Ovary (tissue), 9 donors: ENCODE data around the gene NOP9. TPM values are rescaled to one million over a fixed set of nuclear protein-coding genes. Genes with fewer than 3 reads are reported as not detected.

Experiments
- DNase-seq, 5 donors: peaks; one replicate each; pipeline ENCODE4 v3.0.0-alpha.2; 2019 to 2020
- H3K27ac ChIP-seq, 2 donors: fragments of 200-600 bp; one replicate each; pipeline versions ENCODE4 v1.5.1 to v1.8.0; 2019 to 2022
- H3K27me3 ChIP-seq: fragments of 200-600 bp; one replicate; pipeline ENCODE4 v1.8.0; 2022
- H3K36me3 ChIP-seq: fragments of 200-600 bp; sonication (generic); one replicate; pipeline ENCODE4 v1.5.1; 2019
- H3K4me1 ChIP-seq: one replicate; pipeline ENCODE4 v1.8.1; 2013; ENCODE audit warnings: mild to moderate bottlenecking, moderate library complexity; ENCODE audit not compliant: insufficient read depth
- H3K4me3 ChIP-seq: fragments of 200-600 bp; sonication (generic); one replicate; pipeline ENCODE4 v1.5.1; 2017
- H3K9me3 ChIP-seq, 2 donors: fragments of 200-600 bp in 1 of 2; sonication (generic) in 1 of 2; one replicate each; pipeline versions ENCODE4 v1.5.1 to v1.8.1; 2013 to 2019; ENCODE audit warnings: mild to moderate bottlenecking in 1 of 2, moderate library complexity in 1 of 2
- CTCF ChIP-seq, 3 donors: fragments of 450-650 bp in 2 of 3; fragments of 200-600 bp in 1 of 3; IDR thresholded peaks; one replicate each; pipeline versions ENCODE4 v1.5.1 to v1.8.0; 2016 to 2022; ENCODE audit warnings: antibody characterized with exemption in 3 of 3, mild to moderate bottlenecking in 1 of 3
- EP300 ChIP-seq: sonication (generic); formaldehyde crosslinking; IDR thresholded peaks from one replicate; pipeline ENCODE4 v1.6.1; 2017; ENCODE audit warnings: antibody characterized with exemption
- POLR2A ChIP-seq: fragments of 450-650 bp; IDR thresholded peaks from one replicate; pipeline ENCODE4 v1.6.1; 2017; ENCODE audit warnings: antibody characterized with exemption, mild to moderate bottlenecking, moderate library complexity
- WGBS, 3 donors: extraction: QIAGEN DNeasy Blood & Tissue Kit in 1 of 3; methylation state at CpG; one replicate each; pipeline versions ENCODE4 v1.1.5 to v1.1.7; 2013 to 2017; 5-methylcytosine and 5-hydroxymethylcytosine counted together
- intact Hi-C, 4 donors: fragments of 100-400 bp; cut with DNase I; formaldehyde crosslinking; loops; one replicate each; pipeline versions ENCODE4 v1.11.0 to v1.15.1; 2022 to 2023
- polyA plus RNA-seq, 2 donors: library from polyadenylated mRNA; stranded (reverse); fragments of 200-250 nt in 1 of 2; fragments of 350-450 nt in 1 of 2; fragmentation: Illumina TruSeq in 1 of 2; extraction: RNeasy Lipid Tissue Mini Kit (QIAGEN cat#74804) in 1 of 2; gene quantifications; one replicate each; pipeline ENCODE4 v1.2.3, GENCODE V29; 2013 to 2014
- total RNA-seq, 7 donors: library from RNA; depleted of rRNA in 2 of 7; stranded (reverse); fragments of >200 nt in 2 of 7; fragmentation: NEBNext Ultra II Directional in 3 of 7; extraction: Animal tissue kit (Norgen Biotek cat#: 25700) in 3 of 7; gene quantifications; one replicate each; pipeline versions ENCODE4 v1.1.0 to v1.2.4, GENCODE V29; 2016 to 2023
- donor health status: DM: no; HTN: no; CAD: no; lungs with moderate emphysema.
- donor health status: DM: no; HTN: no; CAD: no.
- donor health status: Bipolar disorder and iron deficiency.
- donor health status: DM: yes; HTN: yes; CAD: no.
- donor health status: DM: no; HTN: no; CAD: no.
- donor health status: DM: yes; HTN: yes; CAD: no.

Gene NOP9
- total and polyA plus RNA-seq, 9 donors = 9.2 to 28.6 (median 22.1) TPM

- Histone ChIP-seq H3K36me3 (no peaks in the 10 kb centered on the region), H3K9me3 (no peaks in the 10 kb centered on the region), H3K27me3 (no peaks in the 10 kb centered on the region), H3K4me1 (no peaks in the 10 kb centered on the region), H3K4me3 (no peak overlapping the region), H3K27ac (no peak overlapping the region)
- intact Hi-C loops = no loop called here
- no peak for TF ChIP-seq EP300
- 79 to 85% (median 84%) methylated on average over 11 of the region's 11 CpGs for WGBS, 3 donors
- DNase-seq = no peak
Measured at GRCh38 chr14:24279301-24280186, 20.1 kb upstream of the NOP9 start.

- H3K4me3 ChIP-seq = no peak overlapping the region
- no peak for DNase-seq
- H3K9me3 ChIP-seq = no peaks in the 10 kb centered on the region
- WGBS, 3 donors = 84 to 90% (median 88%) methylated on average over 6 of the region's 6 CpGs
- intact Hi-C loops = no loop called here
- H3K27me3 ChIP-seq = no peaks in the 10 kb centered on the region
- no peaks in the 10 kb centered on the region for H3K4me1 ChIP-seq
- no peak for TF ChIP-seq EP300
- no peak for TF ChIP-seq POLR2A
- TF ChIP-seq CTCF (IDR thresholded peaks at IDR 0.05) = no peak
- no peak overlapping the region for H3K27ac ChIP-seq
- H3K36me3 ChIP-seq = no peaks in the 10 kb centered on the region
Measured at GRCh38 chr14:24280797-24281460, 18.7 kb upstream of the NOP9 start.

- Histone ChIP-seq H3K4me3 (no peak overlapping the region), H3K4me1 (no peaks in the 10 kb centered on the region), H3K27me3 (no peaks in the 10 kb centered on the region), H3K9me3 (no peaks in the 10 kb centered on the region), H3K27ac (no peak overlapping the region), H3K36me3 (no peaks in the 10 kb centered on the region)
- intact Hi-C loops = no loop called here
- DNase-seq = no peak
- TF ChIP-seq EP300 (no peak), CTCF (IDR thresholded peaks at IDR 0.05) (no peak), POLR2A (no peak)
- WGBS, 3 donors = 88 to 93% (median 90%) methylated on average over 7 of the region's 7 CpGs
Measured at GRCh38 chr14:24281636-24282035, 18.0 kb upstream of the NOP9 start.

- no peak overlapping the region for H3K4me3 ChIP-seq
- no peaks in the 10 kb centered on the region for H3K9me3 ChIP-seq
- intact Hi-C loops = no loop called here
- H3K4me1 ChIP-seq = no peaks in the 10 kb centered on the region
- H3K27ac ChIP-seq = no peak overlapping the region
- H3K36me3 ChIP-seq = no peaks in the 10 kb centered on the region
- TF ChIP-seq POLR2A (no peak), CTCF (IDR thresholded peaks at IDR 0.05) (no peak), EP300 (no peak)
- H3K27me3 ChIP-seq = no peaks in the 10 kb centered on the region
- WGBS, 3 donors = 51 to 75% (median 56%) methylated on average over 3 of the region's 3 CpGs
- DNase-seq = no peak
Measured at GRCh38 chr14:24282736-24283135, 16.9 kb upstream of the NOP9 start.
